Breast epithelium (tissue), 3 donors: ENCODE results near the gene KCNAB3.

ENCODE experiments used
- CTCF ChIP-seq, 3 donors: fragments of 450-650 bp; IDR thresholded peaks; one replicate each; pipeline ENCODE4 v1.5.1; 2016 to 2017; ENCODE audit warnings: antibody characterized with exemption in 3 of 3, mild to moderate bottlenecking in 3 of 3, moderate library complexity in 3 of 3
- POLR2A ChIP-seq: fragments of 450-650 bp; IDR thresholded peaks from one replicate; pipeline ENCODE4 v1.6.1; 2016; ENCODE audit warnings: antibody characterized with exemption, mild to moderate bottlenecking, moderate library complexity
- POLR2AphosphoS5 ChIP-seq, 3 donors: sonication (generic); formaldehyde crosslinking; IDR thresholded peaks; one replicate each; pipeline ENCODE4 v1.6.1; 2017; ENCODE audit warnings: antibody characterized with exemption in 3 of 3

DNA sequence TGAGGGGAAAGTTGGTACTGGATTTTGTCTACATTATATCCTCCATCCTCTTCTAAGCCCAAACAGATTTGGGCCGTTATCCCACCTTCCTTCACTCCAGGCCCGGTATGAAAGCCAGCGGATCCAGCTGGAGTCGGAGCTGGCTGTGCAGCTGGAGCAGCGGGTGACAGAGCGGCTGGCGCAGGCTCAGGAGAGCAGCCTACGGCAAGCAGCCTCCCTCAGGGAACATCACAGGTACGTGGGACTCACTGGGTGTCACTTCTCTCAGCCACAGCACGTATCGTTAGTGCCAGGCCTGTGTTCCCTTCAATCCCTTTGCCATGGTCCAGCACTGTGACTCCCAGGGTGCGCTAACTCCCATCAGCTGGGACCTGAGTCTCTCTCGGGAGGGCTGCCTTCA is 13.6 kb upstream of the KCNAB3 start:
- TF ChIP-seq CTCF (IDR thresholded peaks at IDR 0.05) (no peak), POLR2AphosphoS5 (IDR thresholded peaks at IDR 0.05) (no peak), POLR2A (no peak)
